ENCODE measurements around the gene BMP8A. TPM values are rescaled to one million over a fixed set of nuclear protein-coding genes. Genes with fewer than 3 reads are reported as not detected.

BMP8A gene
- total and polyA plus RNA-seq, 10 of the 15 experiments (the other 5 are each of a cell fraction or from before 2014, with no cell fraction given), result not detected

DNA sequence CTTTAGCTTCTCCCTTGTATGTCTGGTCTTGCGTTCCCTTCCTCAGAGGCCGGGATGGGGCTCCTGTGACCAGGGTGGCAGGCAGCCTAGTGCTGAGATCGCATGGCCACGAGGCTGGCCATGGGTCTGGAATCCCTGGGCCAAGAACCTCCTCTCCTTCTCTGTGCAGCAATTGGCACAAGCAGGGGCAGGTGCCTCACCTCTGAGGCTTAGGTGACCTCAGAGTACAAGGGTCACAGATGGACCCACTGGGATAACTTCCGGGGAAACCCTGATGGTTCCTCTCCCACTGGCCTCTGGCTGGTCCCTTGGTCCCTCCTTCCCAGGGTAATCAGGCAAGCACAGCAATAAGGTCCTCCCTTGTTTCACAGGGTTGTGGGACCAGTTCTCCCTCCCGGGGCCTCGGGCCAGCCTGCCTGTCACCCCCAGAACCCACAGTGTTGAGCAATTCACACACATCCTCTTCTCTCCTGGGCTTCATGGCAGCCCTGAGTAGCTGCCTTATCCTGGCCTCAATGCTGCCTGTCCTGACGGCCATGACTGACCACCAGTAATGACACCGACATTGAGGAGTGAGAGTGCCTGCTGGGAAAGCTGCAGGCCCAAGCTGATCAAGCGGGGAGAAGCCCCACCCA is 38.6 kb downstream of the BMP8A start:
- ATAC-seq (no peak), DNase-seq (ENCODE audit: low read depth, low spot score) (no peak), FAIRE-seq (no peak)
- intact Hi-C loops (cut with micrococcal nuclease; ENCODE audit: unreplicated experiment) (no loop called here), in situ Hi-C loops (cut with MboI) (no loop called here)
- H3K27ac ChIP-seq (ENCODE audit: control insufficient read depth, insufficient read depth), result no peak overlapping the region
- no peaks in the 10 kb centered on the region for H4K20me1 ChIP-seq (ENCODE audit: control insufficient read depth, insufficient read depth)
- H3K9ac ChIP-seq (ENCODE audit: control insufficient read depth, insufficient read depth, low read length), result no peak overlapping the region
- H3K4me3 ChIP-seq, result no peak overlapping the region
- ChIA-PET SMC1A (ENCODE audit: uncharacterized antibody, unreplicated experiment) (interaction anchor here (2.9 kb wide), 1 partner anchor 8 kb away, joined by 12 read pairs; no protein-coding TSS in a partner anchor), CTCF (interaction anchor here (0.9 to 4.2 kb wide), 4 partner anchors 9 to 190 kb away, joined by 3 to 21 read pairs (median 3); no protein-coding TSS in a partner anchor), POLR2A (interaction anchor here (0.7 kb wide), 1 partner anchor 365 kb away, joined by 7 read pairs; no protein-coding TSS in a partner anchor), RAD21 (ENCODE audit: unreplicated experiment) (no interaction called here)
- H3K4me2 ChIP-seq (ENCODE audit: control insufficient read depth, insufficient read depth), result no peak overlapping the region
- no peaks in the 10 kb centered on the region for H3K79me2 ChIP-seq (ENCODE audit: control insufficient read depth, insufficient read depth, low read length)
- no peak overlapping the region for H2AFZ ChIP-seq (ENCODE audit: control insufficient read depth, low read depth, low read length)
- WGBS (ENCODE audit: insufficient coverage, insufficient replicate concordance, low lambda C conversion rate, missing lambda C conversion rate), result 89% methylated on average over 10 of the region's 10 CpGs
- no peaks in the 10 kb centered on the region for H3K27me3 ChIP-seq (replicated peaks in 1 of 2; ENCODE audit: control insufficient read depth in 2 of 2, insufficient read depth in 2 of 2, low read length in 1 of 2)
- no peaks in the 10 kb centered on the region for H3K9me3 ChIP-seq (replicated peaks; ENCODE audit: control insufficient read depth, insufficient read depth, low read length)
- H3K4me1 ChIP-seq (ENCODE audit: control insufficient read depth, insufficient read depth, low read length), result peaks cover 16% of the 10 kb centered on the region
- peaks cover 0 to 7% of the 10 kb centered on the region in 2 experiments; a peak in 2 of 4 replicates for H3K36me3 ChIP-seq (ENCODE audit: control insufficient read depth in 2 of 2, insufficient read depth in 2 of 2, low read length in 1 of 2)
- BruUV-seq (replicated peaks), result no TSS peak
- TF ChIP-seq, protein P1, sequence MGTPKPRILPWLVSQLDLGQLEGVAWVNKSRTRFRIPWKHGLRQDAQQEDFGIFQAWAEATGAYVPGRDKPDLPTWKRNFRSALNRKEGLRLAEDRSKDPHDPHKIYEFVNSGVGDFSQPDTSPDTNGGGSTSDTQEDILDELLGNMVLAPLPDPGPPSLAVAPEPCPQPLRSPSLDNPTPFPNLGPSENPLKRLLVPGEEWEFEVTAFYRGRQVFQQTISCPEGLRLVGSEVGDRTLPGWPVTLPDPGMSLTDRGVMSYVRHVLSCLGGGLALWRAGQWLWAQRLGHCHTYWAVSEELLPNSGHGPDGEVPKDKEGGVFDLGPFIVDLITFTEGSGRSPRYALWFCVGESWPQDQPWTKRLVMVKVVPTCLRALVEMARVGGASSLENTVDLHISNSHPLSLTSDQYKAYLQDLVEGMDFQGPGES (IDR thresholded peaks at IDR 0.05), result no peak
- TF ChIP-seq TARDBP (IDR thresholded peaks at IDR 0.05; ENCODE audit: borderline replicate concordance) (no peak), ESRRA (IDR thresholded peaks at IDR 0.05; ENCODE audit: low read length) (no peak), TBL1XR1 (IDR thresholded peaks at IDR 0.05; ENCODE audit: low read depth, low read length) (no peak), SMC3 (IDR thresholded peaks at IDR 0.05; ENCODE audit: borderline replicate concordance, low read length) (no peak), YBX1 (IDR thresholded peaks at IDR 0.05) (no peak), ZNF622 (IDR thresholded peaks at IDR 0.05) (no peak), ASH2L (IDR thresholded peaks at IDR 0.05; ENCODE audit: borderline replicate concordance, low read depth) (no peak), ZNF207 (IDR thresholded peaks at IDR 0.05; ENCODE audit: borderline replicate concordance) (no peak)
- TF ChIP-seq, protein P2, sequence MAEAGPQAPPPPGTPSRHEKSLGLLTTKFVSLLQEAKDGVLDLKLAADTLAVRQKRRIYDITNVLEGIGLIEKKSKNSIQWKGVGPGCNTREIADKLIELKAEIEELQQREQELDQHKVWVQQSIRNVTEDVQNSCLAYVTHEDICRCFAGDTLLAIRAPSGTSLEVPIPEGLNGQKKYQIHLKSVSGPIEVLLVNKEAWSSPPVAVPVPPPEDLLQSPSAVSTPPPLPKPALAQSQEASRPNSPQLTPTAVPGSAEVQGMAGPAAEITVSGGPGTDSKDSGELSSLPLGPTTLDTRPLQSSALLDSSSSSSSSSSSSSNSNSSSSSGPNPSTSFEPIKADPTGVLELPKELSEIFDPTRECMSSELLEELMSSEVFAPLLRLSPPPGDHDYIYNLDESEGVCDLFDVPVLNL (IDR thresholded peaks at IDR 0.05; ENCODE audit: low read depth, low read length), result no peak
- TF ChIP-seq, protein P3, sequence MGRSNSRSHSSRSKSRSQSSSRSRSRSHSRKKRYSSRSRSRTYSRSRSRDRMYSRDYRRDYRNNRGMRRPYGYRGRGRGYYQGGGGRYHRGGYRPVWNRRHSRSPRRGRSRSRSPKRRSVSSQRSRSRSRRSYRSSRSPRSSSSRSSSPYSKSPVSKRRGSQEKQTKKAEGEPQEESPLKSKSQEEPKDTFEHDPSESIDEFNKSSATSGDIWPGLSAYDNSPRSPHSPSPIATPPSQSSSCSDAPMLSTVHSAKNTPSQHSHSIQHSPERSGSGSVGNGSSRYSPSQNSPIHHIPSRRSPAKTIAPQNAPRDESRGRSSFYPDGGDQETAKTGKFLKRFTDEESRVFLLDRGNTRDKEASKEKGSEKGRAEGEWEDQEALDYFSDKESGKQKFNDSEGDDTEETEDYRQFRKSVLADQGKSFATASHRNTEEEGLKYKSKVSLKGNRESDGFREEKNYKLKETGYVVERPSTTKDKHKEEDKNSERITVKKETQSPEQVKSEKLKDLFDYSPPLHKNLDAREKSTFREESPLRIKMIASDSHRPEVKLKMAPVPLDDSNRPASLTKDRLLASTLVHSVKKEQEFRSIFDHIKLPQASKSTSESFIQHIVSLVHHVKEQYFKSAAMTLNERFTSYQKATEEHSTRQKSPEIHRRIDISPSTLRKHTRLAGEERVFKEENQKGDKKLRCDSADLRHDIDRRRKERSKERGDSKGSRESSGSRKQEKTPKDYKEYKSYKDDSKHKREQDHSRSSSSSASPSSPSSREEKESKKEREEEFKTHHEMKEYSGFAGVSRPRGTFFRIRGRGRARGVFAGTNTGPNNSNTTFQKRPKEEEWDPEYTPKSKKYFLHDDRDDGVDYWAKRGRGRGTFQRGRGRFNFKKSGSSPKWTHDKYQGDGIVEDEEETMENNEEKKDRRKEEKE (IDR thresholded peaks at IDR 0.05), result no peak
- TF ChIP-seq, protein P4, sequence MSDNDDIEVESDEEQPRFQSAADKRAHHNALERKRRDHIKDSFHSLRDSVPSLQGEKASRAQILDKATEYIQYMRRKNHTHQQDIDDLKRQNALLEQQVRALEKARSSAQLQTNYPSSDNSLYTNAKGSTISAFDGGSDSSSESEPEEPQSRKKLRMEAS (IDR thresholded peaks at IDR 0.05; ENCODE audit: low read depth, low read length), result no peak
- TF ChIP-seq, protein P5, sequence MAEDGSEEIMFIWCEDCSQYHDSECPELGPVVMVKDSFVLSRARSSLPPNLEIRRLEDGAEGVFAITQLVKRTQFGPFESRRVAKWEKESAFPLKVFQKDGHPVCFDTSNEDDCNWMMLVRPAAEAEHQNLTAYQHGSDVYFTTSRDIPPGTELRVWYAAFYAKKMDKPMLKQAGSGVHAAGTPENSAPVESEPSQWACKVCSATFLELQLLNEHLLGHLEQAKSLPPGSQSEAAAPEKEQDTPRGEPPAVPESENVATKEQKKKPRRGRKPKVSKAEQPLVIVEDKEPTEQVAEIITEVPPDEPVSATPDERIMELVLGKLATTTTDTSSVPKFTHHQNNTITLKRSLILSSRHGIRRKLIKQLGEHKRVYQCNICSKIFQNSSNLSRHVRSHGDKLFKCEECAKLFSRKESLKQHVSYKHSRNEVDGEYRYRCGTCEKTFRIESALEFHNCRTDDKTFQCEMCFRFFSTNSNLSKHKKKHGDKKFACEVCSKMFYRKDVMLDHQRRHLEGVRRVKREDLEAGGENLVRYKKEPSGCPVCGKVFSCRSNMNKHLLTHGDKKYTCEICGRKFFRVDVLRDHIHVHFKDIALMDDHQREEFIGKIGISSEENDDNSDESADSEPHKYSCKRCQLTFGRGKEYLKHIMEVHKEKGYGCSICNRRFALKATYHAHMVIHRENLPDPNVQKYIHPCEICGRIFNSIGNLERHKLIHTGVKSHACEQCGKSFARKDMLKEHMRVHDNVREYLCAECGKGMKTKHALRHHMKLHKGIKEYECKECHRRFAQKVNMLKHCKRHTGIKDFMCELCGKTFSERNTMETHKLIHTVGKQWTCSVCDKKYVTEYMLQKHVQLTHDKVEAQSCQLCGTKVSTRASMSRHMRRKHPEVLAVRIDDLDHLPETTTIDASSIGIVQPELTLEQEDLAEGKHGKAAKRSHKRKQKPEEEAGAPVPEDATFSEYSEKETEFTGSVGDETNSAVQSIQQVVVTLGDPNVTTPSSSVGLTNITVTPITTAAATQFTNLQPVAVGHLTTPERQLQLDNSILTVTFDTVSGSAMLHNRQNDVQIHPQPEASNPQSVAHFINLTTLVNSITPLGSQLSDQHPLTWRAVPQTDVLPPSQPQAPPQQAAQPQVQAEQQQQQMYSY (CRISPR knock-in tag; IDR thresholded peaks at IDR 0.05), result no peak

All from GM12878 (cell line).